SW480 (cell line): ENCODE measurements around the gene STT3B.

Source experiments
- DNase-seq: peaks from one replicate; pipeline ENCODE4 v3.0.0-alpha.2; 2016; ENCODE audit warnings: low spot score

The STT3B gene

DNA sequence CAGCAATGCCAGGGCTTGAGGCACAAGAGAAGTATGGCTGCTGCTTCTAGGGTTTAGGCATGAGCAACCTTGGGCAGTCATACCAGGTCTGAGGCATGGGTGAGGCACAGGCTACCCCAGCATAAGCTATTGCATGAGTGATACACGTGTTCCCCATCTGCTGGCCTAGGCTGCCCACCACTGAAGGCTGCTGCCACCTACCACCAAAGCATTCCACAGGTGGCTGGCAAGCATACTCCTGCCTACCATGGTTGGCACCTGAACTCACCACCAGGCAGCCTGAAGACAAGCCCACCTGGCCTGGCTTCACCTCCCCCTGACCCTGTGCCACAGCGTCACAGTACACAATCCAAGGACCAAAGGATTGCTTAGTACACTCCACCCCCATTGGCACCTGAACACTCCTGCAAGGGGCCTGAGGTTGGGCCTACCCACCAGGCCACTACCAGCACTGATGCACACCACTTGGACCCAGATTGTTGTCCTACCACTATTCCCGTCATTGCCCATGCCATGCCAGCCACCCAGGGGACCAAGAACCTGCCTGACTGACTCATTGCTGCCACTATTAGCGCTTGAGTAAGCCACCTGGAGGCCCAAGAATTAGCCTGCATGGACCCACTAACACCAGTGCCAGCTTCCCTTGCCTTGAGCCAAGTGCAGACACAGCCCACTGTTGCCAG is 115.7 kb downstream of the STT3B start:
- no peak for DNase-seq

DNA sequence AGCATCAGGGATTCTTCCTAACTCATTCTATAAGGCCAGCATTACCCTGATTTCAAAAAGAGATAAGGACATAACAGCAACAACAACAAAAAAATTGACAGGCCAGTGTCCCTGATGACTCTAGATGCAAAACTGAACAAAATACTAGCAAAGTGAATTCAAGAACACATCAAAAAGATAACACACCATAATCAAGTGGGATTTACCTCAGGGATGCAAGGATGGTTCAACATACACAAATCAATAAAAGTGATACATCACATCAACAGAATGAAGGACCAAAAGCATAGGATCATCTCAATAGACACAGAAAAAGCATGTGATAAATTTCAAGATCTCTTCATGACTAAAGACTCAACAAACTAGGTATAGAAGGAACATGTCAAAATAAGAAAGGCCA is 119.6 kb downstream of the STT3B start:
- DNase-seq = no peak

DNA sequence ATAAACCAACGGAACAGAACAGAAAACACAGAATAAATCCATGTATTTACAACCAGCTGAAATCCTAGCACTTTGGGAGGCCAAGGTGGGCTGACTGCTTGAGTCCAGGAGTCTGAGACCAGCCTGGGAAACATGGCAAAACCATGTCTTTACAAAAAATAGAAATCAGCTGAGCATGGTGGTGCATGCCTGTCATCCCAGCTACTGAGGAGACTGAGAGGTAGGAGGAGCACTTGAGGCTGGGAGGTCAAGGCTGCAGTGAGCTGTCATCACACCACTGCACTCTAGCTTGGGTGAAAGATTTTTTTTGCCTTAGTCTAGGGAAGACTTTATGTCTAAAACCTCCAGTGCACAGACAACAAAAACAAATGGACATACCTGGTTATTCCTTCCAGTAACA is 120.7 kb downstream of the STT3B start:
- no peak for DNase-seq

- DNase-seq = no peak
Observed at GRCh38 chr3:31654998-31655397, 122.3 kb downstream of the STT3B start.

- DNase-seq = no peak
Observed at GRCh38 chr3:31659246-31659645, 126.5 kb downstream of the STT3B start.

- no peak for DNase-seq
Observed at GRCh38 chr3:31661286-31661685, 128.6 kb downstream of the STT3B start.

DNA sequence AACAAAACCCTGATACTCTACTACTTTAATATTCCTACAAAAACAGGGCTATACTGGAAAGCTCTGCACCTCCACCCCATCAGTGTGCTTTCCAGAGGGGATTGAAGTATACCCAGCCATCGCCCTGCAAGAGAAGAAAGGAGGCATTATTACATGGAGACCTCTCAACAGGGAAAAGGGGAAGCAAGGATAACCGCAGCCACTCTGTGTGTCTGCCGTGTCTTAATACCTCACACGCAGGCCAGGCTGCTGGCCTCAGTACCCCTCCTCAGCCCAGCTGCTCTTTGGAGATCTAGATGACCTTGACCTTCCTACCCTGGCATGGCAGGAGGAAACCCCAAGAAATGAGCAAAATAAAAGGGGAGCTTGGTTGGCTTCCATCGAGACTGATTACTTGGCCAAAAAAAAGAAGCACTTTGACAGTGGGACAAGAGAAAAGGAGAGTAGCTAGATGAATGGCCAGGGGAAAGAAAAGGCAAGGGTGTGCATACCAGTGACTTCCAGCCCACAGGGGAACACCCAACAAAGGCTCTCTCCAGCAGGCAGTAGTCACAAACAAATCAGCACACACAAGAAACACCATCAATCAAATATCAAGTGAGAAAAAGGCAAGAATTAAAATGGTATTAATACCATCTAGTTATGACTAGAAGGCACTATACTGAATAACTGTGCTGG is 129.4 kb downstream of the STT3B start:
- no peak for DNase-seq

- no peak for DNase-seq
Observed at GRCh38 chr3:31664031-31664430, 131.3 kb downstream of the STT3B start.

DNA sequence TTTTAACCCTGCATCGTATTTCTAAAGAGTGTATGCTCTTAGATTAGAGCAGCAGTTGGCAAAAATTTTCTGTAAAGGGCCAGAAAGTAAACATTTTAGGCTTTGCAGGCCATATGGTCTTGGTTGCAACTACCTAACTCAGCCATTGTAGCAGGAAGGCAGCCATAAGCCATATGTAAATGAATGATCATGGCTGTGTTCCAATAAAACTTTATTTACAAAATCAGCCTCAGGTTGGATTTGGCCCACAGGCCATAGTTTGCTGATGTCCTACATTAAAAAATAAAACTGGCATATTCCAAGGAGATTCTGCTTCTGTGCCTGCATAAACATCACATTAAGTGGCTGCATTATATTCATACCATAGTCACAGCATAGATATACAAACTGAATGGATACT is 134.9 kb downstream of the STT3B start:
- DNase-seq = no peak

GRCh38 chr3:31668242-31668641 is 135.5 kb downstream of the STT3B start:
- DNase-seq = no peak

GRCh38 chr3:31670136-31670535 is 137.4 kb downstream of the STT3B start:
- DNase-seq = no peak

DNA sequence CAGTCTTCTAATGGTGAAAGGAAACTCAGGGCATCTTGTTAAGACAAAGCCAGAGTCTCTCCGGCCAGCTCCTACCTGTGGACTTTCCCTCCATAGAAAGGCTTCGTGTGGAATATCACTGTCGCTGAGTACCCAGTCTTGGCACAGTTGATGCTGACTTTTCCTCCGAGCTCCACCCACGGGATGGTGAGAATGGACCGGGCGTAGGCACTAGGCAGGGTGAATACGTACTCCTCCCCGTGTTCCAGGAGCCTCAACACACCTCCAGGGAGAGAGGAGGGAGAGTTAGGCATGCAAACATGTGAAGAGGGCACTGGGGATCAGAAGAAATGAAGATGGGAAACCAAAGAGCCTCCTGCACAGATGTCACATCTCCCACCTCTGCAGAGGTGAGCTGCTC is 138.0 kb downstream of the STT3B start:
- no peak for DNase-seq

DNA sequence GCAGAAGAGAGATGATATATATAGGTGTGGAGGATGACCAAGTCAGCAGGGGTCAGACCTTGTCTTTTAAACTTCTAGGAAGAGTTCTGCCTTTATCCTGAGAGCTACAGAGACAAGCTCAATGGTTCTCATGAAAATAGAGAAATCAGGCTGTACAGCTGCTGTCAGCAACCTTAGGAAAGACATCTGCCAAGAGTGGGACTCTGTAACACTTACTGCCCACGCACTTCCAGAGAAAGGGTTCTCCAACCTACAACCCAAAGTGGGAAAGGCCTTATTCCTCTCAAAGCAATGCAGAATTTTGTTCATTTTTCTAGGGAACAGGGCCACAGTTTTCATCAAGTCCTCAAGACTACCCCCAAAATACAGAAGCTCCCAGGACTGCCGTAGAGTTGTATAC is 138.7 kb downstream of the STT3B start:
- no peak for DNase-seq

GRCh38 chr3:31671976-31672375 is 139.3 kb downstream of the STT3B start:
- no peak for DNase-seq

DNA sequence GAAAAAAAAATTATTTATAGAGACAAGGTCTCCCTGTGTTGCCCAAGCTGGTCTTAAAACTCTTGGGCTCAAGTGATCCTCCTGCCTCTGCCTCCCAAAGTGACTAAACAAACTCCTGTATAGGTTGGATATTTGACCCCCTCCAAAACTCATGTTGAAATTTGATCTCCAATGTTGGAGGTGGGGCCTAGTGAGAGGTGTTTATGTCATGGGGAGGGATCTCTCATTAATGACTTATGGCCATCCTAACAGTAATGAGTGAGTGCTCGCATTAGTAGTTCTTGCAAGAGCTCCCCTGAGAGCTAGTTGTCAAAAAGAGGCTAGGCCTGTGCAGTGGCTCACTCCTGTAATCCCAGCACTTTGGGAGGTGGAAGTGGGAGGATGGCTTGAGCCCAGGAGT is 141.2 kb downstream of the STT3B start:
- no peak for DNase-seq

GRCh38 chr3:31676556-31676955 is 143.8 kb downstream of the STT3B start:
- DNase-seq = no peak

- no peak for DNase-seq
Observed at GRCh38 chr3:31680072-31680870, 147.5 kb downstream of the STT3B start.
